NCI-H2107 (cell line): Measurements from ENCODE around the gene DAGLA.

Source experiments
- DNase-seq: peaks from one replicate; lab custom pipeline; 2025; lab: John Stamatoyannopoulos, UW

Gene DAGLA

DNA sequence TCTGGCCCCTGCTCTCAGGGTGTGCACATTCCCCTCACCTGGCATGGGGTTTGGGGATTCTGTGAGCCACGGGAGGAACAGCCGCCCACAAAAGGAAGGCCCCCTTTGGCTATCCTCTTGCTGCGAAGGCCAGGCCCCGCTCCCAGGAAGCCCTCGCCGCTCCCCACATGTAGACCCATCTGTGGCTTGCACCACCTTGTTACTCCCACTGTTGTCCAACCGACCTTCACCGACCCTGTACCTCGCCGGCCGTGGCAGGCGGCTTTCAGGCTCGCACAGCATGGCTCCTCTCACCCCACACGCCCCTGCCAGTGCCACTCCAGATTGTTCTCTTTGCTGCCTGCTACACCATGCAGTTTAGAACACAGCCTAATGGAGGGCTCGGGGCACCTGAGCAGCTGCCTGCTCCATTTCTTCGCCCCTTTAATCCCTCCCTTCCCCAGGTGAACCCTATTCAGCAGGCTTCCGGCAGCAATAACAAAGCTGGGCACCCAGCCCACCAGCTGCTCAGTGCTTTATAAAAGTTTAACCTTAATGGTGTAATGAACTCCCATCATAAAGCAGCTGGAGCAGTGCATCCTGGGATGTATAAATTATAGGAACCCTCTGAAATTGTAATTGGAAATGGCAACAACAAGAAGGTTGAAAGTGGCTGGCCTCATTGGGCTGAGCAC, 10.7 kb downstream of the DAGLA start:
- DNase-seq, result peak; percentile 49

DNA sequence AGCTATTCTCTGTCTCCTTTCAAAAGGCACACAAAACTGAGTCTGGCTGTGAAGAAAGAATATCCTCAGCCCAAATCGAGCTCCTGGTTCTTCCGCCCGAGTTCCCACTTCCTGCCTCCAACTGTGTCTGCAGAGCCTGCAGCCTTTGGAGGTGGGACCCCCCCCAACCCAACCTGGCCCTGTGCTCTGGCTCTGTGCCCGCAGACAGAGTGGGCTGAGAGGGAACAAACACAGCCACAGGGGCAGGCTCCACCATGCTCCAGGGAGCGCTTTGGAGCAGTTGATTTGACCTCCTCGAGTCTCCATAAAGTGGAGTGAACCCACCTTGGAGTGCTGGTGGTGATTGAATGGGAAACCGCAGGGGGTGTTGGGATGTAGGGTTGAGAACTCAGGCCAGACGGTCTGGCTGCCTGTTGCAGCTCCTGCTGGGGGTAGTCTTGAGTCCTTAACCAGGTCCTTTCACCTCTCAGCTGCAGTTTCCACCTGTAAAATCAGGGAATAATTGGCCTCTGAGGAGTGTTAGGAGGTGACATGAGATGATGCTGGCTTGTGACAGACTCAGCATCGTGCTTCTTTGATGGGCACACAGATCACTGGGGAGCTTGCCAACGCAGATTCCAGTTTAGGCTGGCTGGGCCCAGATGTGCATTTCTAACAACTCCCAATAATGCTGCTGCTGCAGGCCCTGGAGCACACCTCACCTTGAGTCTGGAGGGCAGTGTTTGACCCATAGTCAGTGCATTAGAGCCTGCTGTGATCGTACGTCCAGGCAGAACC, 11.4 kb downstream of the DAGLA start:
- no peak for DNase-seq

DNA sequence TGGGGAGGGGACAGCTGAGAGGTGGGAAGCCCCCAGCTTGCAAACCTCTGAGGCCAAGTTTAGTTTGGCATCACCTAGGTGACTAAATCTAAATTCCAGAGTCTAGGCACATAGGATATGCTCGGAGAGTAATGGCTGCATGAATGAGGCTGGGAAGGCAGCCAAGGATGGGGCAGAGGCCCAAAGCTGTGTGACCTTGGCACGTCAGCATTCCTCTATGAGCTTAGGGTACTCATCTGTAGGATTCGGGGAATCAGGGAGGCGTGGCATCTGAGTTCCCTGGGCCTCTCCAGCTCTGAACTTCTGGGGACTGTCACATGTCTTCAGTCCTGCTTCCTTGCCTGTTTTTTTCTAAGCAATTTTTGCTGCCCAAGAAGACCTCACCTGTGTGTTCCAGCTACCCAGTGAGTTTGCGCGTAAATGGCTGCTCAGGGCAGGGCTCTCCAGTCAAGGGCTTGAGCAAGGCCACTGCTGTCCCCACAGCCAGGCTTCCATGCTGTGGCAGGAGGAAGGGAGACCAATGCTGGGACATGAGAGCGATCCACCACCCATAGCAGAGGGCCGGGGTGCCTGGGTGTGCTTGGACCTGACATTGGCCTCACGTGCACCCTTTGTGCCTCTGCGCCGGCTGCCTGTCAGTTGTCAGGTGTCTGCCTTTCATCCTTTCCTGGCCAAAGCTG, 13.9 kb downstream of the DAGLA start:
- no peak for DNase-seq

DNA sequence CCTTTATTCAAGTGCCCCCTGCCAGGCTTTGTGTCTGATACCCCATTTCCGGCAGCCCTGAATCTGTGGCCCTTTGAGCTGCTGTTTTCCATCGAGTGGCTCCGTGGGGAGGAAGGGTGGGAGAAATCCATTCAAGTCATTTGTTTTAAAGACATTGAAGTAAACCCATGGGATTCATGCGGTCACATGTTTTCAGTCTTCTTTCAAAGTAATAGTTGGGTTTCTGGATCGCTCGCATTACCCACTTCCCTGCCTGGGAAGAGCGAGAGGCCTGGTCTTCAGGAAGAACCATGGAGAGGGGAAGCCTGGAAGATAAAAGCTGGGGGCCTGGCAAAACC, 14.4 kb downstream of the DAGLA start:
- peak; percentile 64 for DNase-seq

DNA sequence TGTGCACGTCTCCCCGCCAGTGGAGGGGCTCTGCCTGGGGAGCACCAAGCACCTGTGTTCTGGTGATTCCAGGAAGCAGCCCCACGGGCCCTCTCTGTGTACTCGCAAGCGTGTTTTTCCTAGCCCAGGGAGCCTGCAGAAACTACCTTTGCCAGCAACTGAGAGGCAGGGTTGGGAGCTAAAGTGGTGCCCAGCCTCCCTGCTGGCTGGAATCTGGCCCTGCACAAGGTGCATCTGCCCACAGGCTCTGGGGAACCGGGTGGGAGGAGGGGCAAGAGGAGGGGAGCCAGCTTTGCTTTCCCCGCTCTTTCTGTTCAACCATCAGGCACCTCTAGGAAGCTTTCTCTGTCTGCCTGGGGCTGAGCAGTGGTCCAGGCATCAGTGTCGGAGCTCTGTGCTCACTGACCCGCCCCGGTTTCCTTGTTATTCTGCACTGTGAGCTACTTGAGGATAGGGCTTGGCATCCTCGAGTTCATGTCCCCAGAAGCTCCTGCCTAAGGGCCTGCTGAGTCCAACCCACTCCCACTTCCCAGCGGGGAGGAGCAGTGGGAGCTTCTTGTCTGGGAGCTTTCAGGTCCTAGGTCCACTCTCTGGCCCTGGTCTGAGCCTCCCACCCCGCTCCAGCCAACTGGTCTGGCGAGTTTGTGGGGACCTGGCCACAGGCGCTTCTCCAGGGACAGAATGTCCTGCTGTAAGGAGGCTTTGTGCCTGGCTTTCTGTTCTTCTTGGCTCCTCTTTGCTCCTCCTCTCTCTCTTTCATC, 14.9 kb downstream of the DAGLA start:
- no peak for DNase-seq

DNA sequence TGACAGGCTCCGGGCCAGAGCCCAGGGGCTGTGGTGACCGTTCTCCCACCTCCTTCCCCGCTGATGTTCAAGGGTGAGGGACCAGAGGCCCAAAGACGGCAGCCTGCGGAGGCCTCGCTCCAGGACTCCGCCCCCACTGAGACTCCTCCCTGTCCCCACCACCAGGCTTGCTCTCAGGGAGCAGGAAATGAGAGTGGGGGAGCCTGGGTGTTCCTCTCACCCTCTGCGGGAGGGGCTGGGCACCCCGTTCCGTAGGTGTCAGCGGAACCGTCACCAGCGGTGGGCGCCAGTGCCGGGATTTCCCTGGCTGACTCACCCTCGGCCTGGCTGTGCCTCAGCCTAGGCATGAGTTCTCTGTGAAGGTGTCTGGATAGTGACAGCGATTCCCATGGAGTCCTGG, 15.7 kb downstream of the DAGLA start:
- DNase-seq, result peak; percentile 47

DNA sequence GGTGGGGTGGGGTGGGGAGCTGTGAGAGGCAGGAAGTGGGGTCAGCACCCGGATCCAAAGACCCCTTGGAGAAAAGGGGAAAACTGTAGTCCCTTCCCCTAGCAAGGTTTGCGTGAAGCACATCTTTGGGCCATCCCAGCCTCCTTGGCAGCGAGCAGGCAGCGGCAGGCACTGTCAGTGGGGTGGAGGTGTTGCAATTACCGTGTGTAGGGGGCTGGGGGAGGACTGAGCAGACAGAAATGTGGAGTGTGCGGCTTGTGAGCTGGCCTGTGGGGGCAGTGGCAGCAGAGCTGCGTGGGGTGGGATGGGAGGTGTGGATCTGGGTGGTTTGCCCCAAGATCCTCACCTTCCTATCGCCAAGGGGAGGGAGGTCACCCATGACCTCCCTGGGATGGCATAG, 16.4 kb downstream of the DAGLA start:
- no peak for DNase-seq

DNA sequence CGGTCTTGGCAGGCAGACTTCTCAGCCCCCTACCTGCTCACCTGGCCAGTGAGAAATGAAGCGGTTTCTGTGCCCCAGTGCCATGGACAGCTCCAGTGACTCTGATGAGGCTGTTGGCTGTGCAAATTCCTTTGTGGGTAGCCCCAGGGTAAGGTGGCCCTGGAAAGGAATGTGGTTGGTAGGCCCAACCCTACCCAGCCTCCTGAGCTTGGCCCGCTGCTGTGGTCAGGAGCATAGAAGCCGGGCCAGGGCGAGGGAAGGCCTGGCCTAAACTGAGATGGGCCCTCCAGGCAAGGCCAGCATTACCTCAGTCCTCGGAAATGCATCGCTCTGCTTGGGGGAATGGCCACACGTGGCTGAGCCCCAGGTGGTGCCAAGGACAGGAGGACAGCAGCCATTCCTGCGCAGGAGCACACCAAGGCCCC, 16.9 kb downstream of the DAGLA start:
- DNase-seq, result no peak

DNA sequence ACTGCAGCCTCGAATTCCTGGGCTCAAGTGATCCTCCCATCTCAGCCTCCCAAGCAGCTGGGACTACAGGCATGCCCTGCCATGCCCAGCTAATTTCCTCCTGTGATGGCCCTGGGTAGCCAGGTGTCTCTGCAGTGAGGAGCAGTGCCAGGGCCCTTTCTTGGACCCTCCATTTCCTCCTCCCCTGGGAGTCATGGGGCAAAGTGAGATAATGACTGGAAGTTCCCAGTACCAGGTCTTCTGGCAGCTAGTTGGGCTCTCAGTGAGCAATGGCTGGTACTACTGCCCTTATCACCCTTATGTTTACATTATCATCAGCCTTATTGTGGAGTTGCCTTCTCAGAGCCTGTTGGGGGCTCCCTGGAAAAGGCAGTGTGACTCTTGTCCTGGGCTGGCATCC, 17.6 kb downstream of the DAGLA start:
- no peak for DNase-seq

DNA sequence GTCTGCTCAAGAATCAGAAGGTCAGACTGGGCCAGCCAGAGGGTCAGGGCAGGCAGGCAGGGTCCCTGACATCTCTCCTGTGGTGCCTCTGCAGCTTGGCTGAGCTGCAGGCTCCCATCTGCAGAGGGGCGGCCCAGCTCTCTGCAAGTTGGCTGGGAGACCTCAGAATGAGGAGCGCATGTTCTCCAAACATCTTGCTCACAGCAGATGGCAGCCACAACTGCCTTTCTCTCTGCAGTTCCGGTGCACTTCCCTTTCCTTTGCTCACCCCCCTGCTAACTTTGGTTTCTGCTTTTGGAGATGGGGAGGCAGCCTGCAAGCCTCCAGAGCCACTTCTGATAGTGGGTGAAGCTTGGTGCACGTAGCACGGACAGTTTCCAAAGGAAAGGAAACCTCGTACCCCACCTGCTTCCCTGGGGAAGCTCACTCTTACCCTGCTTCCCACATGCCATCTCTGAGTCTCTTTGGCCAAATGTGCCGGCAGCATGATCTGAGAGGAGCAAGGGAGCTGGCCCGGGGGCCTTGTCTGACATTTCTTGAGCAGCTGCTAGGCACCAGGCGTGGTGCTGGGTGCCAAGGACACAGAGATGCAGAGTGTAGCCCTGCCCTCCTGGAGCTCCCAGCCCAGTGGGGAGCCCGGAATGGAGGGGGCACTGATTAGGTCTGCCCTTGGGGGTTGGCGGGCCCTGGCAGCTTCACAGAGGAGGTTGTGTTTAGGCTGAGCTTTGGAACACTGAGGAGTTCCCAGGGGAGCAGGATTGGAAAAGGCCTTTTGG, 18.2 kb downstream of the DAGLA start:
- no peak for DNase-seq

DNA sequence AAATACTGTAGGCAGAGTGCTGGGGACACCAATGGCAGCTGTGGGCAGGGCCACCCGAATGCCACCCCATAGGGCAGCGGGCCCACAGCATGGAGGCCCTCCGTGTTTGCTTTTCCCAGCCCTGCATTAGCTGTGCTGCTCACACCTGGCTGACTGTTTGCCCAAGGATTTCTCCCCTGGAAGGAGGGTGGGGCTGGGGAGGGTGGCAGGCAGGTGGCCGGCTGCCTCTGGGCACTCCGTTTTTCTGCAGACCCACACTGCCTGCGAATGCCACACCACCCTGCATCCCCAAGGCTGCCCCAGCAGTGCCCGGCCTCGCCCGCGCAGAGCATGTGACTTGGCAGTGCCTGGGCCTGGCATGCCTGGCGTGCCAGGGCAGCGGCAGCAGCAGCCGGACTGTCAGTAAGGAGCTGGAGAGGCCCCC, 19.6 kb downstream of the DAGLA start:
- DNase-seq, result peak; percentile 38

DNA sequence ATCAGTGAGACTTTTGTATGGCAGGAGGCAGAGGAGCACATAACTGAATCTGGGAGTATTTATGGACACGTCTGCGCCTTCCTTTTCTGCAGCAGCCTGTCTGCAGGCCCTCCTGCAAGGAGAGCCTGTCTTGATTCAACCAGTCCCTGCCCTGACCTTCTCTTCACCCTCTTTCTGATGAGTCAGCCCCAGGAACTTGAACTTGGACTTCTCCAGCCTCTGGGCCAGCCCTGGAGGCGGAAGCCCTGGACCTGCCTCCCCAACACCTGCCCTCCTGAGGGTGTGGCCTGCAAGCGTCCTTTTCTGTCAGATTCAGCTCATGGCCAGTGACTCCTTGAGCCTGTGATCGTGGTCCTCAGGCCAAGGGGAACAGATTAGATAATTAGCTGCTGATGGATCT, 20.0 kb downstream of the DAGLA start:
- DNase-seq, result no peak

DNA sequence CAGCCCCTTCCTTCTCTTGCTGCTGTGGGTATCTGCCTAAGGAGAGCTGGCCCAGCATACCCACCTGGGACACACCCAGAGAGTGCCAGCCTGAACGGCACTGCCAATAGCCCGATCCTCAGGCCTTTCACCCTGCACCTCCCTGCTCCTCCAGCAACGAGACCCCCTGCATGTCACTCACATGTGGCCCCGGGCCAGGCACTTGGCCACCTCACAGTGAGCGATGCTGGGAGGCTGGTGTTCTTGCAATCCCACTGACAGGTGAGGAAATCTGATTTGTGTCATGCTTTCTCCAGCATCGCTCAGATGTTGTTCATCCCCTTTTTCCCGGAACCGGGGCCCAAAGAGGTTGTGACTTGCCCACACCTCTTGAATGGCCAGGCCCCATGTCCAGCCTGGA, 20.5 kb downstream of the DAGLA start:
- DNase-seq, result no peak

DNA sequence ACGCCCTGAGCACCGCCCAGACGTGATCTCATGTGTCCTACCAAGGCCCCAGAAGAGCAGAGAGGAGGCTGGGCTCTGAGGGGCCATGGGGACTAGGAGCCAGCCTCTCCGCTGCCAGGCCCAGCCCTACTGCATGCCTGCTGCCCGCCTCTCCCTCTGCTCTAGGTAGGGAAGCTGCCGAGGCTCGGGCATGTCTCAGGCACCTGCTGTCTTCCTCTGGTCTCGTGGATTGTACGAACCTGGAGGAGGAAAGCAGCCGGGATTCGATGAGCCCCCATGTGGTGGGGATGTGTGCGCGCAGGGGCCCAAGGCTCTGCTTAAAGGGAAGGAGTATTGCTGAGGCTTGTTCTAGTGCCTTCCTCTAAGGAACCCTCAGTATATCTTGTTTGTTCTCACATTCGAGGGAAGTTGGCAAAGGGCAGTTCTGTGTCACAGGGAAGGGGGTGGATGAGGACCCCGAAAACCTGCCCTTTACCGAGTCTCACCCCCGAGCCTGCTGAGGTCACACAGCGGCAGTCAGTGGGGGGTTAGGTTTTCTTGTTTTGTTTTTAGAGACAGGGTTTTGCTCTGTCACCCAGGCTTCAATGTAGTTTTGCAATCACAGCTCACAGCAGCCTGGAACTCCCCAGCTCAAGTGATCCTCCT, 21.2 kb downstream of the DAGLA start:
- DNase-seq, result peak; percentile 56

DNA sequence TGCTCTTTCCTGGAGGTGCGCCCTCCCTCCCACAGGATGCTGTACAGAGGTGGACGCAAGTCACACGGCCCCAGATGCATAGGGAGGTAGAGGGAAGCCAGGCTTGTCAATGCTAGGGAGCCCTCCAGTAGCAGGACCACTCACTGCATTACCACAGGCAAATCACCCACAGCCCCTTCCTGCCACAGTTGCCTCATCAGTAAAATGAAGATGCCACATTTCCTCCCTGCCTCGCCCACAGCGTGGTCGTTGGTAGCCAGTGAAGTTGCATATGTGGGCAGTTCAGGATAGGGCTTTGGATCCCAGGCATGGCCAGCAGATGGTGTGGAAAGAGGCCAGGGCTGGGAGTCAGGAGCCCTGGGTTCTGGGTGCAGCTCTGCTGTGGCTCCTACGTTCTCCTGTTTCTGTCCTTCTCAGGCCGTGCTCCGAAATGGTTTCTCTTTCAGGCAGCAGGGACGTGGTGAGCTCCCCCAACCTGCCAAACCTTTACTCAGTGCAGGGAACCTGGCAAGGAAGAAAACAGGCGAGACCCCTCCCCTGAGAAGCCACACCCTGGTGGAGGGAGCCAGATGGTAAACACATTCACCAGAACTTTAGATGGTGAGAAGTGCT, 22.6 kb downstream of the DAGLA start:
- DNase-seq, result no peak

DNA sequence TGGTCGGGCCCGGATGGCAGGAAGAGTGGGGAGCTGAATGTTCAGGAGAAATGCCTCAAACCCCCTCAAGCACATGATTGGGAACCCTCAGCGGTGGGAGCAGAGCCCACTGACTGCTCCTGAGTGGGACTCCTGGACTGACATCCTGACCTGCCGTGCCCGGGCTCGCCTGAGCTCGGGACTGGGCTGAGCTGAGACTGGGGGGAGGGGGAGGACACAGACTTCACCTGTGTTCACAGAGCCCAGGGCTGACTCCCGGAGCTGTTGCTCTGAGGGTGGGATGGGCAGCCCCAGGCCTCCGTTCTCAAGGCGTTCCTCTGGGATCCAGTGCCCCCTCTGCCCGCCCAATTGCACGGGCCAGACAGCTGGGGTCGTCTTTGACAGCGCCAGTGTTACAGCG, 24.6 kb downstream of the DAGLA start:
- DNase-seq, result no peak

DNA sequence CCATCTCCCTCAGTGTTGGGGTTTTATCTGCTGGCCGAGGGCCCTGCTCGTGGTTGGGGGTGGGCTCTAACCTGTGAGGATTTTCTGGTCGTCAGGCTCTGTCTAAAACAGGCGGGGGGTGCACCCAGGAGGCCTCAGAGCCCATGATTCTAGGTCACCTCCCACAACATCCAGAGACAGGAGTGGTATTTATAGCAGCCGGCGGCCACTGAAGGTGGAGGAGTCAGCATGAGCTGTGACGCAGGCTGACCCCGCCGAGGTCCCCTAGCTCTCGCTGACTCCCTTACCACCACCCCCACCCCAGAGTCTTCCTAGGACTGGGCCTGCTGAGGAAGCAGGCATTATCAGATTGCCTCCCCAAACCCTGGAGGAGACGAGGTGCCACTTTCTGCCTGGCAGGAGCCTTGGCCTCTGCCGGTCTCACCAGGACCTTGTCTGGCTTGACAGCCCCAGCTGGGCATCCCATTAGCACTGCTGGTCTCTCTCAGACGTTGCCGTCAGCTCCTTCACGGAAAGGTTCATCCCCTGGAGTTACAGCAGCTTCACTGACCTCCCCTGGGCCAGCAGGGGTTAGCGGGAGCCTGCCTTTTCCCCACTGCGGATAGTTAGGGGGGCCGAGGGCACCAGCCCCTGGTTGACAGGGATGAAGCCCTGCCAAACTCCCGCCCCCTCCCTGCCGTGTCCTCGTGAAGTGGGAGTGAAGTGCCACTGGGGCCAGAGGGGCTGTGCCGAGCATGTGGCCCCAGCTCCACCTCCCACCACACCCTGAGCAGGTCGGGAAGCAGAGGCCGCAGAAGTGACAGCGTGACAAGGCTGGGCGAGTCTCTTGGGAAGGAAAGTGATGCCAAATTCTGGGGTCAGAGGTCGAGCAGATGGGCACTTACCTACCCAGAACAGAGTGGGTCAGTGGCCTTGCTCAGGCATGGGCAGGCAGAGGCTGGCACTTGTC, 26.5 kb downstream of the DAGLA start:
- no peak for DNase-seq

DNA sequence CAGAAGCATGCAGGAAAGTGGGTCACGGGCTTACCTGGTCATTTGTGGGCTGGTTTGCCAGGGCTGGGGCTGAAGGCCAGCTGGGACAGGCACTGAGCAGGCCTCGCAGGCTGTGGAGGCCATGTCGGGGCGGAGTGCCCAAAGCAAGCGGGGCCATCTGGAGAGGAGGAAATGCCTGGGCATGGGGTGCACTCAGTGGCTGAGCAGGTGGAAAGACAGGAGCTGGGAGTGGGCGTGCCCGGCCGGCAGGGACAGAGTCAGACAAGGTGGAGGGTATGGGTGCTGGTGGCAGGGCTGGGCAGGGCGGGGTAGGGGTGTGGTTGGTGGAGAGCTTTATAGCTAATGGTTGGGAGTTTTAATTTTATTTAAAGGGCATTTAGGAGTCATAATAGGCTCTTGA, 27.4 kb downstream of the DAGLA start:
- DNase-seq, result no peak

DNA sequence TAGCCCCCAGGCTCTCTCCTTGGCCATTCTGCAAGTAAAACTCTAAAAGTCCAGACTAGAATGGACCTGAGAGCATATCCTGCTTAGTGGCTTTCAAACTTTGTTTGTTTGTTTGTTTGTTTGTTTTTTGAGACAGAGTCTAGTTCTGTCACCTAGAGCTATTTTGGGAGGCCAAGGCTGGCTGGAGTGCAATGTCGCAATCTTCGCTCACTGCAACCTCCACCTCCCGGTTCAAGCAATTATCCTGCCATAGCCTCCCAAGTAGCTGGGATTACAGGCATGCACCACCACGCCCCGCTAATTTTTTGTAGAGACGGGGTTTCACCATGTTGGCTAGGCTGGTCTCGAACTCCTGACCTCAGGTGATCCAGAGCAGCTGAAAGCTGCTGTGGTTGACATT, 28.9 kb downstream of the DAGLA start:
- no peak for DNase-seq

DNA sequence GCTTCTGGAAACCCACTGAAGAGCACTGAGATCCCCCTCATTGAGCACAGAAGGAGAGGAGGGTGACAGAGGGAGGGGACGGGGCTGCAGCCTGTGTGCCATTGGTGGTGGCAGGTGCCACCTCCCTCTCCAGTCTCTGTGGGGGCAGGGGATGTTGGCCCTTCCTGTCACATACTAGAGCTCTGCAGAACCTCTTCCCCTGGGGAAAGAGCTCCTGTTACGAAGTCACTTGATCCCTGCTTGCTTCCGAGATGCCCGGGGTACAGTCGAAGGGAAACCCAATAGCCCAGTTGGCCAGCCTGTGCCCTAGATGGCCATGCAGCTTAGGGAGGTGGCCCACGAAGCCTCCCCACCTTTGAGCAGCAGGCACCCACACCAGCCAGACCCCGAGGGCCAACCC, 29.4 kb downstream of the DAGLA start:
- DNase-seq, result peak; percentile 53
